ENCODE data around the gene KPNB1. TPM values are rescaled to one million over a fixed set of nuclear protein-coding genes. Genes with fewer than 3 reads are reported as not detected.

Gene KPNB1
- total and polyA plus RNA-seq, 2 of the 4 experiments (the other 2 are of a cell fraction): 206 to 1,082 TPM

- no peaks in the 10 kb centered on the region for H3K9me3 ChIP-seq (ENCODE audit: control insufficient read depth, insufficient read depth, low read length)
- no peak overlapping the region for H3K23ac ChIP-seq (ENCODE audit: low read depth, low read length)
- H3K18ac ChIP-seq (ENCODE audit: low read depth, low read length): no peak overlapping the region
- H2AK5ac ChIP-seq (ENCODE audit: low read depth, low read length): no peak overlapping the region
- DNase-seq: no peak
- H3K14ac ChIP-seq (replicated peaks; ENCODE audit: low read depth, low read length): no peak overlapping the region
- intact Hi-C loops (cut with micrococcal nuclease) (no loop called here), dilution Hi-C loops (cut with HindIII; ENCODE audit: low sequenced_read_pairs, unreplicated experiment) (no loop called here), in situ Hi-C loops (cut with MboI; ENCODE audit: low sequenced_read_pairs) (no loop called here)
- no peak overlapping the region for H3K4me2 ChIP-seq (ENCODE audit: low read depth, low read length)
- H3K4me3 ChIP-seq (ENCODE audit: insufficient read depth, low read depth, low read length): no peak overlapping the region
- ATAC-seq (ENCODE audit: low read depth): no peak
- BruUV-seq (replicated peaks): no TSS peak
- ChIA-PET CTCF (no interaction called here), POLR2A (ENCODE audit: unreplicated experiment) (no interaction called here)
- no peak overlapping the region for H3K56ac ChIP-seq (ENCODE audit: extremely low read depth, insufficient read depth, low read length)
- H3K9ac ChIP-seq (ENCODE audit: low read depth, low read length): no peak overlapping the region
- H4K8ac ChIP-seq (ENCODE audit: low read depth in 2 of 2, low read length in 2 of 2): no peak overlapping the region
- H4K20me1 ChIP-seq (ENCODE audit: insufficient read depth, low read length): no peaks in the 10 kb centered on the region
- H3K4ac ChIP-seq (ENCODE audit: low read depth, low read length): no peak overlapping the region
- 0 out of 2 replicates have a peak, but pooled peaks cover 2% of the 10 kb centered on the region for H3K9me1 ChIP-seq (ENCODE audit: insufficient read depth, low read length)
- H2BK15ac ChIP-seq (ENCODE audit: low read depth, low read length): no peak overlapping the region
- no peak overlapping the region for H4K91ac ChIP-seq (ENCODE audit: insufficient read depth, low read depth, low read length)
- H2BK5ac ChIP-seq (ENCODE audit: low read depth, low read length, poor library complexity, severe bottlenecking): no peak overlapping the region
- no peak overlapping the region for H2BK20ac ChIP-seq (ENCODE audit: low read depth, low read length)
- no peak overlapping the region for H4K5ac ChIP-seq (ENCODE audit: low read depth, low read length)
- no peaks in the 10 kb centered on the region for H3K36me3 ChIP-seq (ENCODE audit: control insufficient read depth, insufficient read depth, low read length)
- TF ChIP-seq FOS (IDR thresholded peaks at IDR 0.05; ENCODE audit: low read depth, low read length): peak; percentile 13; the same call in 1 of the 2 replicates
- TF ChIP-seq CEBPB (IDR thresholded peaks at IDR 0.05; ENCODE audit: low read depth, low read length): no peak
- no peak overlapping the region for H2AFZ ChIP-seq (replicated peaks; ENCODE audit: low read length, poor library complexity)
- H3K27ac ChIP-seq (ENCODE audit: insufficient read depth, low read length): no peak overlapping the region
- H2AK9ac ChIP-seq (replicated peaks; ENCODE audit: low read depth, low read length, poor library complexity): no peak overlapping the region
- H3K27me3 ChIP-seq (ENCODE audit: control insufficient read depth, insufficient read depth, low read length): no peaks in the 10 kb centered on the region
- WGBS, 2 experiments (ENCODE audit: extremely low coverage in 2 of 2, insufficient read length in 1 of 2): no CpG with 5 or more reads among the region's 3 CpGs
- no peaks in the 10 kb centered on the region for H3K79me1 ChIP-seq (ENCODE audit: low read depth in 1 of 2, low read length in 2 of 2)
- no peak overlapping the region for H2BK120ac ChIP-seq (ENCODE audit: low read depth, low read length)
- no peaks in the 10 kb centered on the region for H3K4me1 ChIP-seq (ENCODE audit: control insufficient read depth, insufficient read depth, low read length)
Observed at GRCh38 chr17:47635734-47636133, 14.0 kb upstream of the KPNB1 start.

Data from IMR-90 (cell line).